GM10266 (cell line): ENCODE results near the gene IDH3G.

ENCODE experiments used
- DNase-seq: peaks from one replicate; pipeline ENCODE4 v3.0.0; 2012; ENCODE audit errors: extremely low spot score
- TF ChIP-seq, protein P1 (sequence below): IDR thresholded peaks from 2 replicates; pipeline ENCODE4 v1.5.1; 2012; ENCODE audit warnings: mild to moderate bottlenecking, low read depth; ENCODE audit not compliant: control insufficient read depth, insufficient read depth; ENCODE audit errors: missing control alignments

Gene IDH3G

GRCh38 chrX:153771415-153772315, 22.5 kb downstream of the IDH3G start:
- TF ChIP-seq, protein P1, sequence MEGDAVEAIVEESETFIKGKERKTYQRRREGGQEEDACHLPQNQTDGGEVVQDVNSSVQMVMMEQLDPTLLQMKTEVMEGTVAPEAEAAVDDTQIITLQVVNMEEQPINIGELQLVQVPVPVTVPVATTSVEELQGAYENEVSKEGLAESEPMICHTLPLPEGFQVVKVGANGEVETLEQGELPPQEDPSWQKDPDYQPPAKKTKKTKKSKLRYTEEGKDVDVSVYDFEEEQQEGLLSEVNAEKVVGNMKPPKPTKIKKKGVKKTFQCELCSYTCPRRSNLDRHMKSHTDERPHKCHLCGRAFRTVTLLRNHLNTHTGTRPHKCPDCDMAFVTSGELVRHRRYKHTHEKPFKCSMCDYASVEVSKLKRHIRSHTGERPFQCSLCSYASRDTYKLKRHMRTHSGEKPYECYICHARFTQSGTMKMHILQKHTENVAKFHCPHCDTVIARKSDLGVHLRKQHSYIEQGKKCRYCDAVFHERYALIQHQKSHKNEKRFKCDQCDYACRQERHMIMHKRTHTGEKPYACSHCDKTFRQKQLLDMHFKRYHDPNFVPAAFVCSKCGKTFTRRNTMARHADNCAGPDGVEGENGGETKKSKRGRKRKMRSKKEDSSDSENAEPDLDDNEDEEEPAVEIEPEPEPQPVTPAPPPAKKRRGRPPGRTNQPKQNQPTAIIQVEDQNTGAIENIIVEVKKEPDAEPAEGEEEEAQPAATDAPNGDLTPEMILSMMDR, result no peak
- peak; percentile 8 for DNase-seq

GRCh38 chrX:153770601-153771414, 23.4 kb downstream of the IDH3G start:
- DNase-seq, result no peak
- TF ChIP-seq, protein P1, result no peak

DNA sequence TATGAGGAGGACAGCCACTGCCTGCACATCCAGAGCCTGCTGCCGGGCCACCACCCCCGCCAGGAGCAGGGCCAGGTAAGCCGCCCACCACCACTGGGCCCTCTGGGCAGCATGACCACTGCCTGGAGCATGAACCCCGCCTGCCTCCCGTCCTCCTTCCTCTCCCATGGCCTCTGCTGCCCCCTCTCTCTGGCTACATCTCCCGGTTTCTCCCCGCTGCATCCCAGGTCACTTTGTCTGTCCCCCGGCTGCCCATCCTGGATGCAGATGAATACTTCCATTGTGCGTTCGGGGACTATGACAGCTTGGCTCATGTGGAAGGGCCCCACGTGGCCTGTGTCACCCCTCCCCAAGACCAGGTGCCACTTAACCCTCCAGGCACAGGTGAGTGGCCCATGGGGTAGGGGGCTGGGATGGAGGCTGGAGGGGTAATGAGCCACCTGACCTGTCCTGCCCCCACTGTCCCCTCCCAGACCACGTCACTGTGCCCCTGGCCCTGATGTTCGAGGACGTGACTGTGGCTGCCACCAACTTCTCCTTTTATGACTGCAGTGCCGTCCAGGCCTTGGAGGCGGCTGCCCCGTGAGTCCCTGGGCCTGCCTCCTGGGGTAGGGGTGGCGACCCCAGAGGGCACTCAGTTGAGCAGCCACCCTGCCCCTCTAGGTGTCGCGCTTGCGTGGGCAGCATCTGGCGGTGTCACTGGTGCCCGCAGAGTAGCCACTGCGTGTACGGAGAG, 24.1 kb downstream of the IDH3G start:
- no peak for DNase-seq
- TF ChIP-seq, protein P1, result no peak

DNA sequence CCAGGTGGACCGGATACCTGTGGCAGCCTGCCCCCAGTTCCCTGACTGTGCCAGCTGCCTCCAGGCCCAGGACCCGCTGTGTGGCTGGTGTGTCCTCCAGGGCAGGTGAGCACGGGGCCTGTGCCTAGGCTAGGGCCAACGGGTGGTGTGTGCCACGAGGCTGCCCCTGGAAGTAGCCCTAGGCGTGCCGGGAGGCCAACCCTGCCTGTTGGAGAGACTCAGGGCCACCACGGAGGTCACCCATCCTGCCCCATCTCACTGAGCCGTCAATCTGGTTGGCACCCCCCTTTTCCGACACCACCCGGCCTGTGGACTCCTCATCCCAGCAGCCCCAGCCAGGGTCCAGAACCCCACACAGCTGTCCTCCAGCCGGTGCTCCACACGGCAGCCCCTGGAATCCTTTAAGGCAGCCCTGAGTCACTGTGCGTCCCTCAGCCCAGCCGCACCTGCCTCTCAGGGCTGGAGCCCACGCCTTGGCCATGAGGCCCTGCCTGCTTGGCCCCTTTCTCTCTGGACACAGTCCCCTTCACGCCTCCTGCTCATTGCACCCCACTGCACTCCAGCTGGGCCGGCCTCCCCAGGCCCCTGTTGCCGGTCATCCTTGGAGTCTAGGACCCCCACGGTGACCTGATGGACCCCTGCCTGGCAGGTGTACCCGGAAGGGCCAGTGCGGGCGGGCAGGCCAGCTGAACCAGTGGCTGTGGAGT, 24.9 kb downstream of the IDH3G start:
- no peak for DNase-seq
- TF ChIP-seq, protein P1, result no peak

DNA sequence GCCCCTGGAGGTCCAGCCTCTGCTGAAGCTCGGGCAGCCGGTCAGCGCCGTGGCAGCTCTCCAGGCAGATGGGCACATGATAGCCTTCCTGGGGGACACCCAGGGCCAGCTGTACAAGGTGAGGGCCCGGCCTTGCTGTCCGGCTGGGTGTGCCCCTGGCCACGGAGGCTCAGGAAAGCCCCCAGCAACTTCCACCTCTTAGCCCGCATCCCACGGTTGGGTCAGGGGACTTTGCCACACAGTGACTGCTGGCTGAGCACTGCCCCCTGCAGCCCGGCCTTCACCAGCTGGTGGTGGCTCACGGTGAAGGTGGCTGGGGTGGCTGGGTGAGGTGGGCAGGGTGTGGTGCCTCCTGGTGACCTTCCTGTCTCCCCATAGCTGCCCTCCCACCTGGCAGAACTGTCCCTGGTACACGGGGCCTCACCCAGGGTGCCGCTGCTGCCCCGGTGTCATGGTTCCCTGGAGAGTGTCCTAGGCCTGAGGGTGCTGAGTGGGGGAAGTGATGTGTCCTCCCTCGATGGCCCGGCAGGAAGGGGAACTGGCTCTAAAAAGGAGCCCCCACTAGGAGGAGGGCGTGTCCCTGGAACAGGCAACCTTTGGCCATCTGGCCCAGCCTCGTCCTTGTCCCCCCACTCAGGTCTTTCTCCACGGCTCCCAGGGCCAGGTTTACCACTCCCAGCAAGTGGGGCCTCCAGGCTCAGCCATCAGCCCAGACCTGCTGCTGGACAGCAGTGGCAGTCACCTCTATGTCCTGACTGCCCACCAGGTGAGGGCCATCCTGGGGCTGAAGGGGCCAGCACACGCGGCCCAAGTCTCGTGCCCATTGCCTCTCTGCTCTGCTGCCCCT, 25.6 kb downstream of the IDH3G start:
- no peak for DNase-seq
- TF ChIP-seq, protein P1, result peak; percentile 4

- DNase-seq, result no peak
- TF ChIP-seq, protein P1, result no peak
Observed at GRCh38 chrX:153767674-153768055, 26.5 kb downstream of the IDH3G start.
